Gastroesophageal sphincter (tissue), 2 donors: ENCODE results near the gene WWC2.

Source experiments
- POLR2A ChIP-seq, 2 donors: fragments of 450-650 bp; IDR thresholded peaks; one replicate each; pipeline ENCODE4 v1.6.1; 2017; ENCODE audit warnings: antibody characterized with exemption in 2 of 2, mild to moderate bottlenecking in 2 of 2, moderate library complexity in 1 of 2
- POLR2AphosphoS5 ChIP-seq: sonication (generic); formaldehyde crosslinking; IDR thresholded peaks from one replicate; pipeline ENCODE4 v1.6.1; 2017; ENCODE audit warnings: antibody characterized with exemption

DNA sequence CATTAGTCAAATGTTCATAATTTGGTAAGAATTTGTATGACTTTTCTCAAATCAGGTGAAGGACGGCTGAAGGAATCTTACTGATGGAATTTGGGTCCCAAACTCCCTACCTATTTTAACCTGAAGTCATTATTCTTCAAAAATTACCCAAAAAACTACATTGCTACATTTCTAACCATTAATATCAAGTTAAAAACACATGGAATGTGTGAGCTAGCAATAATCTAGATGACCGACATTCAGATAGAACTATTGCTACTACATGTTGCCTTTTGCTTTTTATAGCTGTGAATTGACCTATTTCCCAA is 25.3 kb upstream of the WWC2 start:
- TF ChIP-seq POLR2A (IDR thresholded peaks at IDR 0.05): no peak
- no peak for TF ChIP-seq POLR2AphosphoS5
